ENCODE results near the gene FDXACB1.

DNA sequence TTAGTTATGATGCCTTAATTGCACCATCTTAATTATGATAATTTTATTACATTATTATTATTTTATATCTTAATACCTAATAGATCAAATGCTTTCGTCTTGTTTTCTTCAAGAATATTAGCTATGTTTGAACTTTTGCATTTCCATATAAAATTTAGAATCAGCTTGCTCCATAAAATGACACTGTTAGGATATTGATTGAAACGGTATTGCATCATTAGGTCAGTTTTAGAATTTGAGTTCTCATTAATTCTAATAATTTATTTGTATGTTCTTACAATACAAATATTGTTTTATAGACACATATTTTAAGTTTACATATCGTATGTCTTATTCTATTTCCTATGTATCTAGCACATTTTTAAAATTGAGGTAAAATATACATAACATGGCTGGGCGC, 7.1 kb upstream of the FDXACB1 start:
- TF ChIP-seq, protein P1, sequence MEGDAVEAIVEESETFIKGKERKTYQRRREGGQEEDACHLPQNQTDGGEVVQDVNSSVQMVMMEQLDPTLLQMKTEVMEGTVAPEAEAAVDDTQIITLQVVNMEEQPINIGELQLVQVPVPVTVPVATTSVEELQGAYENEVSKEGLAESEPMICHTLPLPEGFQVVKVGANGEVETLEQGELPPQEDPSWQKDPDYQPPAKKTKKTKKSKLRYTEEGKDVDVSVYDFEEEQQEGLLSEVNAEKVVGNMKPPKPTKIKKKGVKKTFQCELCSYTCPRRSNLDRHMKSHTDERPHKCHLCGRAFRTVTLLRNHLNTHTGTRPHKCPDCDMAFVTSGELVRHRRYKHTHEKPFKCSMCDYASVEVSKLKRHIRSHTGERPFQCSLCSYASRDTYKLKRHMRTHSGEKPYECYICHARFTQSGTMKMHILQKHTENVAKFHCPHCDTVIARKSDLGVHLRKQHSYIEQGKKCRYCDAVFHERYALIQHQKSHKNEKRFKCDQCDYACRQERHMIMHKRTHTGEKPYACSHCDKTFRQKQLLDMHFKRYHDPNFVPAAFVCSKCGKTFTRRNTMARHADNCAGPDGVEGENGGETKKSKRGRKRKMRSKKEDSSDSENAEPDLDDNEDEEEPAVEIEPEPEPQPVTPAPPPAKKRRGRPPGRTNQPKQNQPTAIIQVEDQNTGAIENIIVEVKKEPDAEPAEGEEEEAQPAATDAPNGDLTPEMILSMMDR (IDR thresholded peaks at IDR 0.05) = no peak
- TF ChIP-seq ZFX (IDR thresholded peaks at IDR 0.05; ENCODE audit: borderline replicate concordance) = no peak

All from 22Rv1 (cell line).